HG02588 (cell line): ENCODE data around the gene APOBEC3H.

Experiments
- ATAC-seq: cut with Tn5 transposase; IDR thresholded peaks from one replicate; pipeline ENCODE4 v1.9.1; 2021; ENCODE audit warnings: mild to moderate bottlenecking, moderate library complexity; ENCODE audit not compliant: unreplicated experiment

APOBEC3H gene

GRCh38 chr22:39080052-39080762 lies 16.8 kb upstream of the APOBEC3H start:
- no peak for ATAC-seq

GRCh38 chr22:39081016-39081415 lies 16.0 kb upstream of the APOBEC3H start:
- no peak for ATAC-seq

- no peak for ATAC-seq
These were observed 15.4 kb upstream of the APOBEC3H start for GRCh38 chr22:39081598-39081997.

GRCh38 chr22:39083212-39084165 lies 13.6 kb upstream of the APOBEC3H start:
- no peak for ATAC-seq

GRCh38 chr22:39084666-39085065 lies 12.4 kb upstream of the APOBEC3H start:
- ATAC-seq: no peak

GRCh38 chr22:39087098-39087497 lies 9.9 kb upstream of the APOBEC3H start:
- no peak for ATAC-seq

- ATAC-seq: no peak
These were observed 9.0 kb upstream of the APOBEC3H start for GRCh38 chr22:39087881-39088684.

GRCh38 chr22:39088685-39089032 lies 8.4 kb upstream of the APOBEC3H start:
- no peak for ATAC-seq

GRCh38 chr22:39089928-39090327 lies 7.1 kb upstream of the APOBEC3H start:
- no peak for ATAC-seq

GRCh38 chr22:39090426-39091064 lies 6.5 kb upstream of the APOBEC3H start:
- ATAC-seq: no peak

GRCh38 chr22:39091126-39092081 lies 5.6 kb upstream of the APOBEC3H start:
- ATAC-seq: no peak

- no peak for ATAC-seq
These were observed 4.8 kb upstream of the APOBEC3H start for GRCh38 chr22:39092111-39092862.

GRCh38 chr22:39094717-39095389 lies 2.2 kb upstream of the APOBEC3H start:
- ATAC-seq: no peak

- ATAC-seq: no peak
These were observed 1.1 kb upstream of the APOBEC3H start for GRCh38 chr22:39095971-39096370.

- no peak for ATAC-seq
These were observed 982 bp downstream of the APOBEC3H start for GRCh38 chr22:39098026-39098425.

GRCh38 chr22:39098576-39098975 lies 1.5 kb downstream of the APOBEC3H start:
- no peak for ATAC-seq

- no peak for ATAC-seq
These were observed 4.2 kb downstream of the APOBEC3H start for GRCh38 chr22:39101226-39101625.

GRCh38 chr22:39103431-39103830 lies 6.4 kb downstream of the APOBEC3H start:
- ATAC-seq: no peak
